Pancreas (tissue), 10 donors: ENCODE results near the gene ZNF438. TPM values are rescaled to one million over a fixed set of nuclear protein-coding genes. Genes with fewer than 3 reads are reported as not detected.

Source experiments
- ATAC-seq, 4 donors: fragments of 200-7000 bp; cut with Tn5 transposase; one replicate each; pipeline versions ENCODE4 v1.8.0 to v1.9.1; 2020; ENCODE audit warnings: mild to moderate bottlenecking in 4 of 4, moderate library complexity in 4 of 4
- DNase-seq, 6 donors: peaks; one replicate each; pipeline ENCODE4 v3.0.0-alpha.2; 2020
- FAIRE-seq: peaks from 2 replicates; lab custom pipeline; 2012; peaks lifted over from hg19 to GRCh38; lab: Jason Lieb, UNC
- H3K27ac ChIP-seq, 4 donors: fragments of 200-600 bp; sonication (generic); 1 replicate in 3 of 4; 2 replicates in 1 of 4; pipeline versions ENCODE4 v1.5.0 to v1.8.0; 2020
- H3K27me3 ChIP-seq, 4 donors: fragments of 200-600 bp; one replicate each; pipeline ENCODE4 v1.8.0; 2021
- H3K36me3 ChIP-seq, 3 donors: fragments of 200-600 bp; sonication (generic) in 1 of 3; one replicate each; pipeline versions ENCODE4 v1.5.0 to v1.8.0; 2020 to 2021
- H3K4me1 ChIP-seq, 3 donors: fragments of 200-600 bp; one replicate each; pipeline ENCODE4 v1.8.0; 2021
- H3K4me3 ChIP-seq, 4 donors: fragments of 200-600 bp; sonication (generic) in 2 of 4; one replicate each; pipeline versions ENCODE4 v1.5.0 to v1.8.0; 2020 to 2021
- H3K9me3 ChIP-seq, 4 donors: fragments of 200-600 bp; one replicate each; pipeline ENCODE4 v1.8.0; 2021
- WGBS, 2 donors: extraction: QIAGEN DNeasy Blood & Tissue Kit; methylation state at CpG; one replicate each; pipeline ENCODE4 v1.1.7; 2013; 5-methylcytosine and 5-hydroxymethylcytosine counted together
- intact Hi-C, 3 donors: fragments of 100-400 bp; cut with DNase I; formaldehyde crosslinking; loops; one replicate each; pipeline versions ENCODE4 v1.11.1 to v1.14.2; 2022
- polyA plus RNA-seq, 2 donors: library from polyadenylated mRNA; stranded (reverse); fragments of 200-250 nt; gene quantifications; one replicate each; pipeline ENCODE4 v1.2.3, GENCODE V29; 2013
- total RNA-seq, 6 donors: library from RNA; stranded (reverse); fragmentation: NEBNext Ultra II Directional in 4 of 6; extraction: Animal tissue kit (Norgen Biotek cat#: 25700) in 4 of 6; gene quantifications; one replicate each; pipeline versions ENCODE4 v1.2.1 to v1.2.4, GENCODE V29; 2021 to 2023
- TF ChIP-seq, protein P1 (sequence below), 4 donors: fragments of 200-600 bp; sonication (generic) in 3 of 4; IDR thresholded peaks; one replicate each; pipeline versions ENCODE4 v1.5.0 to v1.8.0; 2021; ENCODE audit warnings: antibody characterized with exemption in 4 of 4
- donor health status: healthy with polysubstance abuse.
- donor health status: DM: no; HTN: no; CAD: no; lungs with moderate emphysema.
- donor health status: DM: no; HTN: no; CAD: no.
- donor health status: control.
- donor health status: control.
- donor health status: Bipolar disorder and iron deficiency.
- donor health status: DM: yes; HTN: yes; CAD: no.
- donor health status: DM: no; HTN: no; CAD: no.
- donor health status: DM: no; HTN: no; CAD: no.
- donor health status: DM: yes; HTN: yes; CAD: no.

ZNF438 gene
- total and polyA plus RNA-seq, 8 donors = 1.5 to 4.8 (median 2.5) TPM

DNA sequence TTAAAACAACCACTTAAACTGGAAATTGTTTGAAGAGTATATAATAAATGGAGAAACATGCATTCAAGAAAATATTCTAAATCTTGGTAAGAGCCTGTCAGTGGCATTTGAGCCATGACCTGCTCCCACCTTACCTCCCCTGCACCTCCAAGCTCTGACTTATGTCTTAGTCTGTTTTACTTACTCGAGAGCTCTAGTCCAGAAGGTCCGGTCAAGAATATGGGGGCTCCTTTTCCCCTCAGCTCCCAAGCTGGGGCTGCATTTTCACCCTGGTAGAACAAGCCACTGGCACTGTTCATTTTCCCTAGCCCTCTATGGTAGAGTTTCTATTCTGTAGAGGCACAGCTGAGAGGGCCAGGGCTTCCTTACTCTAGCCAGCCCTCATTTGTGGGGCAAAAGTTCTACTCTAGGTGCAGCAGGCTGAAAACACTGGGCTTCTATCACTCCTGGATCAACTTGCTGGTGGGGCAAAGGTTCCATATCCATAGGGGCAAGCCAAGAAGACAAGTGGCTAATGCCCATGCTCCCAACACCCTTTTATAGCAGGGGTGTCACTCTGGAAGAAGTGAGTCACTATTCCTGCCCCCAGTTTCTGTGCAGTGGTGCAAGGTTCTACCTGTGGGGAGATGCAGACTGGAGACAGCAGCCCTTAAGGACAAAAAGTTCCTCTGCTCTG is 40.6 kb downstream of the ZNF438 start:
- TF ChIP-seq, protein P1, sequence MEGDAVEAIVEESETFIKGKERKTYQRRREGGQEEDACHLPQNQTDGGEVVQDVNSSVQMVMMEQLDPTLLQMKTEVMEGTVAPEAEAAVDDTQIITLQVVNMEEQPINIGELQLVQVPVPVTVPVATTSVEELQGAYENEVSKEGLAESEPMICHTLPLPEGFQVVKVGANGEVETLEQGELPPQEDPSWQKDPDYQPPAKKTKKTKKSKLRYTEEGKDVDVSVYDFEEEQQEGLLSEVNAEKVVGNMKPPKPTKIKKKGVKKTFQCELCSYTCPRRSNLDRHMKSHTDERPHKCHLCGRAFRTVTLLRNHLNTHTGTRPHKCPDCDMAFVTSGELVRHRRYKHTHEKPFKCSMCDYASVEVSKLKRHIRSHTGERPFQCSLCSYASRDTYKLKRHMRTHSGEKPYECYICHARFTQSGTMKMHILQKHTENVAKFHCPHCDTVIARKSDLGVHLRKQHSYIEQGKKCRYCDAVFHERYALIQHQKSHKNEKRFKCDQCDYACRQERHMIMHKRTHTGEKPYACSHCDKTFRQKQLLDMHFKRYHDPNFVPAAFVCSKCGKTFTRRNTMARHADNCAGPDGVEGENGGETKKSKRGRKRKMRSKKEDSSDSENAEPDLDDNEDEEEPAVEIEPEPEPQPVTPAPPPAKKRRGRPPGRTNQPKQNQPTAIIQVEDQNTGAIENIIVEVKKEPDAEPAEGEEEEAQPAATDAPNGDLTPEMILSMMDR (IDR thresholded peaks at IDR 0.05) = no peak
- H3K27me3 ChIP-seq = no peaks in the 10 kb centered on the region
- no peaks in the 10 kb centered on the region for H3K9me3 ChIP-seq
- no peak overlapping the region for H3K27ac ChIP-seq
- H3K36me3 ChIP-seq = no peaks in the 10 kb centered on the region
- intact Hi-C loops = no loop called here
- DNase-seq (no peak), FAIRE-seq (no peak), ATAC-seq (no peak)
- WGBS, 2 donors = 94 to 96% methylated on average over 2 of the region's 2 CpGs
- H3K4me1 ChIP-seq = no peaks in the 10 kb centered on the region
- no peak overlapping the region for H3K4me3 ChIP-seq

DNA sequence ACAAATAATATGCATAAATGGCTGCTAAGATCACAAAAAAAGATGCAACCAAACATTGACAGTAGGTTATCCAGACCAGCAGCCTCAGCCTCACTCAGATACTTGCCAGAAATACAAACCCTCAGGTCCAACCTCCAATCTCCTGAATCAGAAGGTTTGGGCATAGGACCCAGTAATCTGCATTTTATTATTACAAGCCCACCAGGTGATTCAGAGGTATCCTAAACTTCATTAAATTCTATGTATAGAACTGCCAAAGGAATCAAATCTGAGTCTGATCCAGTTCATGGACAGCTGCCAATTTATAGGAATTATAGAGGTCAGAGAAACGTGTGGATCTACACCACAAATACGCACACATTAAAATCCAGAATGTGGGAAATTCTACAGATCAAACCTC is 41.3 kb downstream of the ZNF438 start:
- 80 to 84% methylated on average over 2 of the region's 2 CpGs for WGBS, 2 donors

DNA sequence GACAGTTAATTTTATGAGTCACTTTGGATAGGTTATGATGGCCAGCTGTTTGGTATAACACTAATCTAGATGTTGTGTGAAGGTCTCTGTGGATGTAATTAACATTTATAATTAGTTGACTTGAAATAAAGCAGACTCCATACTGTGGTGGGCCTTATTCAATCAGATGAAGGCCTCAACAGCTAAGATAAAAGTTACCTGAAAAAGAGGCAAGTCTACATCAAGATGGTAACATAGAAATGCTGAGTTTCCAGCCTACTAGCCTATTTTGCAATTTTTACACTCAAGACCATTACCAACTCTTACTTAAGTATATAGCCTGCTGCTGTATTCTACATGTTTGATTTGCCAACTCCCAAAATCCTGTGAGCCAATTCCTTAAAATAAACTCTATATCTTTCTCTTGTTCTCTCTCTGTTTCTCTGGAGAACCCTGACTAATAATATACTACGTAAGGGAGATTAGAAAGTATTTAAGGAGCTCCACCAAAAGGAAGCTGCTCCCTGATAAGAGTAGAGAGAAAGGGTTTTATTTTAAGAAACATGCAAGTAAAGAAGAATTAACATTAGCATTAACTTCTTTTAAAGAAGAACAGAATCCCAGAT is 42.7 kb downstream of the ZNF438 start:
- no peak for DNase-seq
- TF ChIP-seq, protein P1 (IDR thresholded peaks at IDR 0.05) = no peak
- 63 to 84% methylated on average over 1 of the region's 1 CpG for WGBS, 2 donors
- no peaks in the 10 kb centered on the region for H3K27me3 ChIP-seq
- no peak for FAIRE-seq
- no peaks in the 10 kb centered on the region for H3K9me3 ChIP-seq
- H3K36me3 ChIP-seq = no peaks in the 10 kb centered on the region
- intact Hi-C loops = no loop called here
- peaks cover 0 to 3% (median 0%) of the 10 kb centered on the region in 3 donors for H3K4me1 ChIP-seq
- no peak for ATAC-seq
- H3K4me3 ChIP-seq = no peak overlapping the region
- H3K27ac ChIP-seq = no peak overlapping the region

More for the DNA sequence above, 41.3 kb downstream of the ZNF438 start:
- TF ChIP-seq, protein P1 (IDR thresholded peaks at IDR 0.05) = no peak
- Histone ChIP-seq H3K27ac (no peak overlapping the region), H3K9me3 (no peaks in the 10 kb centered on the region), H3K27me3 (no peaks in the 10 kb centered on the region), H3K36me3 (no peaks in the 10 kb centered on the region), H3K4me3 (no peak overlapping the region), H3K4me1 (peaks cover 0 to 3% (median 0%) of the 10 kb centered on the region in 3 donors)
- DNase-seq (no peak), ATAC-seq (no peak), FAIRE-seq (no peak)
- intact Hi-C loops = no loop called here

DNA sequence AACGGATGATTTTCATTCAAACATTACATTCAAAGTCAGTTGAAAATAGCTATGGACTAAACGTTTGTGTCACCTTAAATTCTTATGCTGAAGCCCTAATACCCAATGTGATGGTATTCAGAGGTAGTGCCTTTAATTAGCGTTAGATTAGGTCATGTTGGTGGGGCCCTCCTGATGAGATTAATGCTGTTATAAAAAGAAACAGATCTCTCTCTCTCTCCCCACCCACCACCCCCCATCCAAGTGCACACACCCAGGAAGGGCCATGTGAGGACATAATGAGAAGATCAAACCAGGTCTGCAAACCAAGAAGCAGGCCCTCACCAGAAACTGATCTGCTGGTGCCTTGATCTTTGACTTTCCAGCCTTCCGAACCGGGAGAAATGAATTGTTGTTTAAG is 44.2 kb downstream of the ZNF438 start:
- TF ChIP-seq, protein P1 (IDR thresholded peaks at IDR 0.05) = no peak
- H3K36me3 ChIP-seq = no peaks in the 10 kb centered on the region
- no peaks in the 10 kb centered on the region for H3K27me3 ChIP-seq
- H3K9me3 ChIP-seq = no peaks in the 10 kb centered on the region
- no peak overlapping the region for H3K4me3 ChIP-seq
- ATAC-seq = no peak
- intact Hi-C loops = no loop called here
- H3K27ac ChIP-seq = no peak overlapping the region
- no peak for DNase-seq
- peaks cover 0 to 3% (median 0%) of the 10 kb centered on the region in 3 donors for H3K4me1 ChIP-seq
- no peak for FAIRE-seq
- WGBS, 2 donors = 85 to 89% methylated on average over 5 of the region's 5 CpGs

DNA sequence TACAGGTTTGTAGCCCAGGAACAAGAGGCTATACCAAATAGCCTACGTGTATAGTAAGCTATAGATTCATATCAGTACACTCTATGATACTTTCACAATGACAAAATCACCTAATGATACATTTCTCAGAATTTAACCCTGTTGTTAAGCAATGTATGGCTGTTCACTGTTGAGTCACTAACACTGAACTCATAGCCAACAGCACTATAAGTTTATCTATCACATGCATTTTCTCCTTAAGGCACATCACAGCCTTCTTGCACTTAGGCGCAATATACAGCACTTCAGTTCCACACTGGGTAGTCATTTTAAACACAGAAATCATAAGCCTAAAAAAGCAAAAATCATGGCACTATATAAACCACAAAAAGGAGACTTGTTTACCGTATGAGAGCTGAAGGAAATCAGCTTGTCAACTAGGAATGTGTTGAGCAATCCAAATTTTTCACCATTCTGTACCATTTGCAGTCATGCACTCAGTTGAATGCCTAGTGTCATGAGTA is 45.6 kb downstream of the ZNF438 start:
- H3K27me3 ChIP-seq = no peaks in the 10 kb centered on the region
- H3K4me3 ChIP-seq = no peak overlapping the region
- FAIRE-seq = no peak
- H3K4me1 ChIP-seq = peaks cover 0 to 7% (median 4%) of the 10 kb centered on the region in 3 donors
- ATAC-seq = no peak
- 72 to 81% methylated on average over 3 of the region's 3 CpGs for WGBS, 2 donors
- intact Hi-C loops = no loop called here
- no peak overlapping the region for H3K27ac ChIP-seq
- no peak for DNase-seq
- TF ChIP-seq, protein P1 (IDR thresholded peaks at IDR 0.05) = no peak
- no peaks in the 10 kb centered on the region for H3K36me3 ChIP-seq
- no peaks in the 10 kb centered on the region for H3K9me3 ChIP-seq
